Panc1 (cell line): Measurements from ENCODE around the gene FKBP5. TPM values are rescaled to one million over a fixed set of nuclear protein-coding genes. Genes with fewer than 3 reads are reported as not detected.

Experiments used
- ATAC-seq: fragments of 200-7000 bp; cut with Tn5 transposase; 2 replicates; pipeline ENCODE4 v1.9.1; 2020; ENCODE audit warnings: mild to moderate bottlenecking, moderate library complexity
- BruUV-seq: library from RNA; stranded (reverse); fragments of 400-500 nt; replicated peaks from 2 replicates; lab custom pipeline; 2021; lab: Mats Ljungman, UMichigan
- CTCF ChIA-PET: fragments of 300-600 bp; sonication (Branson Sonifier 250); formaldehyde crosslinking; loops from one replicate; lab custom pipeline; 2022; ENCODE audit warnings: antibody characterized with exemption; lab: Charles Lee
- POLR2A ChIA-PET: fragments of 300-600 bp; sonication (Branson Sonifier 250); formaldehyde crosslinking; loops from one replicate; lab custom pipeline; 2022; ENCODE audit warnings: antibody characterized with exemption; lab: Charles Lee
- DNase-seq: peaks from one replicate; pipeline ENCODE4 v3.0.0-alpha.2; 2010; ENCODE audit warnings: low read depth, low spot score
- H3K27ac ChIP-seq: 2 replicates; pipeline ENCODE4 v1.5.1; 2011; ENCODE audit warnings: mild to moderate bottlenecking, low read length, inconsistent platforms
- H3K27me3 ChIP-seq: fragments of 200-500 bp; sonication (Bioruptor generic); 2 replicates; pipeline ENCODE4 v1.6.0; 2014; ENCODE audit warnings: low read length, inconsistent platforms; ENCODE audit not compliant: control insufficient read depth, insufficient read depth
- H3K36me3 ChIP-seq: fragments of 200-500 bp; sonication (Bioruptor generic); 2 replicates; pipeline ENCODE4 v1.5.1; 2014; ENCODE audit warnings: inconsistent platforms, mild to moderate bottlenecking, low read length, moderate library complexity; ENCODE audit not compliant: control insufficient read depth, insufficient read depth
- H3K4me1 ChIP-seq: 2 replicates; pipeline ENCODE4 v1.5.1; 2011; ENCODE audit warnings: inconsistent platforms, mild to moderate bottlenecking, low read length, moderate library complexity; ENCODE audit not compliant: control insufficient read depth, insufficient read depth
- H3K4me3 ChIP-seq, 2 experiments: 2 replicates each; pipeline ENCODE4 v1.5.1; 2011 to 2012; ENCODE audit warnings: low read depth in 2 of 2, low read length in 2 of 2, mild to moderate bottlenecking in 2 of 2, inconsistent platforms in 1 of 2, moderate library complexity in 1 of 2
- H3K9me3 ChIP-seq: fragments of 200-500 bp; sonication (Bioruptor generic); 2 replicates; pipeline ENCODE4 v1.5.1; 2014; ENCODE audit warnings: low read depth, mild to moderate bottlenecking, inconsistent platforms, low read length, moderate library complexity; ENCODE audit not compliant: control insufficient read depth, insufficient read depth
- POLR2AphosphoS5 ChIP-seq: IDR thresholded peaks from 2 replicates; pipeline ENCODE4 v1.6.1; 2012; ENCODE audit warnings: mild to moderate bottlenecking, low read depth, low read length, moderate library complexity
- SIN3A ChIP-seq: IDR thresholded peaks from 2 replicates; pipeline ENCODE4 v1.6.1; 2012; ENCODE audit warnings: low read depth, mild to moderate bottlenecking, low read length, moderate library complexity, borderline replicate concordance; ENCODE audit not compliant: insufficient read depth
- TCF7L2 ChIP-seq: IDR thresholded peaks from 2 replicates; pipeline ENCODE4 v1.6.1; 2011; ENCODE audit warnings: mild to moderate bottlenecking, low read depth, low read length, inconsistent platforms
- in situ Hi-C: cut with HindIII; loops from 2 replicates; pipeline ENCODE4 v1.10.0; 2016; ENCODE audit warnings: low sequenced_read_pairs, low pct_unique_long_range_greater_than_20kb
- intact Hi-C: fragments of 100-400 bp; cut with micrococcal nuclease; formaldehyde crosslinking; loops from one replicate; pipeline ENCODE4 v1.10.0; 2022; ENCODE audit not compliant: unreplicated experiment
- total RNA-seq: library from RNA; stranded (reverse); gene quantifications from one replicate; pipeline ENCODE4 v1.2.1, GENCODE V29; 2021; ENCODE audit not compliant: unreplicated experiment
- TF ChIP-seq, protein P1 (sequence below): fragments of 450-650 bp; IDR thresholded peaks from 2 replicates; pipeline ENCODE4 v1.5.1; 2017; ENCODE audit warnings: mild to moderate bottlenecking
- TF ChIP-seq, protein P2 (sequence below), 2 experiments: IDR thresholded peaks; 2 replicates each; pipeline ENCODE4 v1.6.1; 2011 to 2012; ENCODE audit warnings: low read depth in 2 of 2, control low read depth in 1 of 2, low read length in 1 of 2, mild to moderate bottlenecking in 1 of 2, moderate library complexity in 1 of 2; ENCODE audit not compliant: insufficient read depth in 1 of 2

The FKBP5 gene
- total RNA-seq, 1 experiment from 2014 or later, result 25.2 TPM

DNA sequence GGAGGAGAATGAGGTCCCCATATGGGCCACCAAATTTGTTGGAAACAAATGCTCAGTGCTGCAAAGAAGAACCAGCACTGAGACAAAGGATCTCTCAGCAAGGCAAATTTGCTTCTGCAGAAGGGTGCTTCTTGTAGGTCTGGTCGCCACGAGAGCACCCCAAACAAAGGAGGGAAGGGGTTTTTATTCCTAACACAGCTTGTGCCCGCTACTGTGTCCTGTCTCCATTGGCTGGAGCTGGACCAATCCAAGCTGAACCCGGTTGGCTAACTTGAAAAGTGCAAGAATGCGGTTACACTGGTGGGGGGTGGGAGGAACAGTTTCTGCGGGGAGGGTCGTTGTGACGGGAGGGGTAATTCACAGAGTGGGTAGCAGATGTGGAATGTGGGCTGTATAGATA is 121.9 kb downstream of the FKBP5 start:
- ATAC-seq (no peak), DNase-seq (no peak)
- CTCF ChIA-PET, result interaction anchor here (0.6 kb wide), 1 partner anchor 9 kb away, joined by 4 read pairs; no protein-coding TSS in a partner anchor
- in situ Hi-C loops (no loop called here), intact Hi-C loops (no loop called here)
- H3K27me3 ChIP-seq, result peaks cover 13% of the 10 kb centered on the region; the same call in 1 of the 2 replicates
- H3K27ac ChIP-seq, result no peak overlapping the region
- POLR2A ChIA-PET, result no interaction called here
- no peaks in the 10 kb centered on the region for H3K36me3 ChIP-seq
- H3K4me3 ChIP-seq, result no peak overlapping the region
- H3K9me3 ChIP-seq, result no peaks in the 10 kb centered on the region
- H3K4me1 ChIP-seq, result no peaks in the 10 kb centered on the region
- no TSS peak for BruUV-seq
- TF ChIP-seq TCF7L2 (no peak), SIN3A (no peak), POLR2AphosphoS5 (no peak)
- TF ChIP-seq, protein P1, sequence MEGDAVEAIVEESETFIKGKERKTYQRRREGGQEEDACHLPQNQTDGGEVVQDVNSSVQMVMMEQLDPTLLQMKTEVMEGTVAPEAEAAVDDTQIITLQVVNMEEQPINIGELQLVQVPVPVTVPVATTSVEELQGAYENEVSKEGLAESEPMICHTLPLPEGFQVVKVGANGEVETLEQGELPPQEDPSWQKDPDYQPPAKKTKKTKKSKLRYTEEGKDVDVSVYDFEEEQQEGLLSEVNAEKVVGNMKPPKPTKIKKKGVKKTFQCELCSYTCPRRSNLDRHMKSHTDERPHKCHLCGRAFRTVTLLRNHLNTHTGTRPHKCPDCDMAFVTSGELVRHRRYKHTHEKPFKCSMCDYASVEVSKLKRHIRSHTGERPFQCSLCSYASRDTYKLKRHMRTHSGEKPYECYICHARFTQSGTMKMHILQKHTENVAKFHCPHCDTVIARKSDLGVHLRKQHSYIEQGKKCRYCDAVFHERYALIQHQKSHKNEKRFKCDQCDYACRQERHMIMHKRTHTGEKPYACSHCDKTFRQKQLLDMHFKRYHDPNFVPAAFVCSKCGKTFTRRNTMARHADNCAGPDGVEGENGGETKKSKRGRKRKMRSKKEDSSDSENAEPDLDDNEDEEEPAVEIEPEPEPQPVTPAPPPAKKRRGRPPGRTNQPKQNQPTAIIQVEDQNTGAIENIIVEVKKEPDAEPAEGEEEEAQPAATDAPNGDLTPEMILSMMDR, result no peak
- TF ChIP-seq, protein P2, sequence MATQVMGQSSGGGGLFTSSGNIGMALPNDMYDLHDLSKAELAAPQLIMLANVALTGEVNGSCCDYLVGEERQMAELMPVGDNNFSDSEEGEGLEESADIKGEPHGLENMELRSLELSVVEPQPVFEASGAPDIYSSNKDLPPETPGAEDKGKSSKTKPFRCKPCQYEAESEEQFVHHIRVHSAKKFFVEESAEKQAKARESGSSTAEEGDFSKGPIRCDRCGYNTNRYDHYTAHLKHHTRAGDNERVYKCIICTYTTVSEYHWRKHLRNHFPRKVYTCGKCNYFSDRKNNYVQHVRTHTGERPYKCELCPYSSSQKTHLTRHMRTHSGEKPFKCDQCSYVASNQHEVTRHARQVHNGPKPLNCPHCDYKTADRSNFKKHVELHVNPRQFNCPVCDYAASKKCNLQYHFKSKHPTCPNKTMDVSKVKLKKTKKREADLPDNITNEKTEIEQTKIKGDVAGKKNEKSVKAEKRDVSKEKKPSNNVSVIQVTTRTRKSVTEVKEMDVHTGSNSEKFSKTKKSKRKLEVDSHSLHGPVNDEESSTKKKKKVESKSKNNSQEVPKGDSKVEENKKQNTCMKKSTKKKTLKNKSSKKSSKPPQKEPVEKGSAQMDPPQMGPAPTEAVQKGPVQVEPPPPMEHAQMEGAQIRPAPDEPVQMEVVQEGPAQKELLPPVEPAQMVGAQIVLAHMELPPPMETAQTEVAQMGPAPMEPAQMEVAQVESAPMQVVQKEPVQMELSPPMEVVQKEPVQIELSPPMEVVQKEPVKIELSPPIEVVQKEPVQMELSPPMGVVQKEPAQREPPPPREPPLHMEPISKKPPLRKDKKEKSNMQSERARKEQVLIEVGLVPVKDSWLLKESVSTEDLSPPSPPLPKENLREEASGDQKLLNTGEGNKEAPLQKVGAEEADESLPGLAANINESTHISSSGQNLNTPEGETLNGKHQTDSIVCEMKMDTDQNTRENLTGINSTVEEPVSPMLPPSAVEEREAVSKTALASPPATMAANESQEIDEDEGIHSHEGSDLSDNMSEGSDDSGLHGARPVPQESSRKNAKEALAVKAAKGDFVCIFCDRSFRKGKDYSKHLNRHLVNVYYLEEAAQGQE (IDR thresholded peaks at IDR 0.05; ENCODE audit: insufficient read depth in 1 of 2, low read depth in 2 of 2, low read length in 1 of 2), result no peak

DNA sequence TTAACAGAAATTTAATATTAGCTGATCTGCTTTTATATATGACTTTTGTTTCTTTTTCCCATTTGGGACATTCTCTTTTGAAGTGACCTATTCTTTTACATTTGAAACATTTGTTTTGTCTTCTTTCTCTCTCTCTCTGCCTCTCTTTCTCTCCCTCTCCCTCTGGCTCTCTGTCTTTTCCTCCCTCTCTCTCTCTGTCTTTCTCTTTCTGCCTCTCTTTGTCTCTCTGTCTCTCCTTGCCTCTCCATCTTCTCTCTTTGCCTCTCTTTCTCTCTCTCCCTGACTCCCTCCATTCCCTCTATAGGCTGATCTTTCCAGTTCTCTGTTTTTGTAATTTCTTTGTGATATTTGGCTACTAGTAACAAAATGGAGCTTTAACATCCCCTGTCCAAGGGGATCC is 124.0 kb downstream of the FKBP5 start:
- no peak for ATAC-seq
- CTCF ChIA-PET, result interaction anchor here (0.5 to 0.6 kb wide), 2 partner anchors 42 to 43 kb away, joined by 3 read pairs; no protein-coding TSS in a partner anchor
- no TSS peak for BruUV-seq

More for the DNA sequence above, 124.0 kb downstream of the FKBP5 start:
- TF ChIP-seq, protein P1, result no peak
- Histone ChIP-seq H3K27me3 (peaks cover 13% of the 10 kb centered on the region; the same call in 1 of the 2 replicates), H3K36me3 (no peaks in the 10 kb centered on the region), H3K9me3 (no peaks in the 10 kb centered on the region), H3K27ac (no peak overlapping the region), H3K4me3 (no peak overlapping the region), H3K4me1 (no peaks in the 10 kb centered on the region)
- DNase-seq, result no peak
- in situ Hi-C loops, result no loop called here
- POLR2A ChIA-PET, result no interaction called here
- intact Hi-C loops, result no loop called here
